Measurements from ENCODE around the gene KRTAP4-8. TPM values are rescaled to one million over a fixed set of nuclear protein-coding genes. Genes with fewer than 3 reads are reported as not detected.

Gene KRTAP4-8
- total and polyA plus RNA-seq, 2 of the 8 experiments (the other 6 are each of a cell fraction or from before 2014, with no cell fraction given): not detected

GRCh38 chr17:41133880-41134735 is 36.2 kb upstream of the KRTAP4-8 start:
- Histone ChIP-seq H2BK120ac (replicated peaks; ENCODE audit: low read depth, low read length) (no peak overlapping the region), H3K9ac (replicated peaks in 1 of 4; ENCODE audit: extremely low read depth in 1 of 4, low read depth in 3 of 4, low read length in 3 of 4) (no peak overlapping the region), H3K27ac (ENCODE audit: low read depth, low read length) (no peak overlapping the region), H4K8ac (ENCODE audit: extremely low read depth, insufficient read depth, low read length) (no peak overlapping the region), H3K36me3 (ENCODE audit: control insufficient read depth in 2 of 4, insufficient read depth in 4 of 4, low read length in 3 of 4) (no peaks in the 10 kb centered on the region), H3K23ac (ENCODE audit: insufficient read length) (no peak overlapping the region), H3K27me3 (replicated peaks in 1 of 4; ENCODE audit: control insufficient read depth in 3 of 4, extremely low read depth in 1 of 4, insufficient read depth in 3 of 4, low read length in 3 of 4) (no peaks in the 10 kb centered on the region), H4K5ac (ENCODE audit: insufficient read length, low read depth, low read length) (no peak overlapping the region), H3K4me2 (ENCODE audit: insufficient read depth in 1 of 2, low read depth in 2 of 2, low read length in 2 of 2) (no peak overlapping the region), H2BK12ac (ENCODE audit: low read depth, low read length) (no peak overlapping the region), H3K23me2 (ENCODE audit: low read depth, low read length) (no peaks in the 10 kb centered on the region), H4K91ac (replicated peaks; ENCODE audit: insufficient read length, low read length) (no peak overlapping the region), H3K79me1 (ENCODE audit: low read depth, low read length) (no peaks in the 10 kb centered on the region), H3K18ac (ENCODE audit: extremely low read depth, low read length) (no peak overlapping the region), H3K4me1 (replicated peaks in 1 of 4; ENCODE audit: control insufficient read depth in 3 of 4, insufficient read depth in 4 of 4, low read length in 3 of 4) (no peaks in the 10 kb centered on the region), H3K4me3 (ENCODE audit: extremely low read depth in 1 of 4, insufficient read depth in 2 of 4, low read depth in 3 of 4, low read length in 4 of 4) (no peak overlapping the region), H2AK5ac (ENCODE audit: low read depth, low read length) (no peak overlapping the region), H2BK5ac (ENCODE audit: low read depth, low read length) (no peak overlapping the region), H2AFZ (ENCODE audit: low read length) (no peak overlapping the region), H3K14ac (ENCODE audit: insufficient read length) (no peak overlapping the region), H2BK20ac (ENCODE audit: low read length) (no peak overlapping the region), H2BK15ac (ENCODE audit: low read length) (no peak overlapping the region), H4K20me1 (replicated peaks in 1 of 2; ENCODE audit: control insufficient read depth in 1 of 2, insufficient read depth in 2 of 2, low read length in 2 of 2) (no peaks in the 10 kb centered on the region), H3K9me3 (ENCODE audit: insufficient read depth in 2 of 2, low read depth in 1 of 2, low read length in 1 of 2) (no peaks in the 10 kb centered on the region), H3K56ac (replicated peaks; ENCODE audit: insufficient read length, low read depth, low read length) (no peak overlapping the region), H3K4ac (replicated peaks; ENCODE audit: insufficient read length, low read depth, low read length) (no peak overlapping the region), H3K79me2 (ENCODE audit: control insufficient read depth in 1 of 2, insufficient read depth in 2 of 2, low read length in 2 of 2) (no peaks in the 10 kb centered on the region)
- DNase-seq (ENCODE audit: low read depth in 1 of 2, low spot score in 2 of 2) (no peak), FAIRE-seq (peak; percentile 68)
- POLR2A ChIA-PET (ENCODE audit: partially characterized antibody): no interaction called here
- 92% methylated on average over 2 of the region's 2 CpGs; no CpG with 5 or more reads in 1 of the 2 experiments for WGBS, 2 experiments (ENCODE audit: extremely low coverage in 1 of 2, insufficient coverage in 1 of 2, insufficient read length in 1 of 2, insufficient replicate concordance in 2 of 2, low coverage in 1 of 2, low lambda C conversion rate in 2 of 2, missing lambda C conversion rate in 1 of 2)
- CTCF ChIA-PET (ENCODE audit: partially characterized antibody): interaction anchor here (0.6 kb wide), 3 partner anchors 24 to 235 kb away, joined by 3 read pairs; no protein-coding TSS in a partner anchor
- TF ChIP-seq SIN3A (conservative IDR thresholded peaks at IDR 0.05 in 1 of 2, IDR thresholded peaks at IDR 0.05 in 1 of 2; ENCODE audit: low read depth in 1 of 2, low read length in 2 of 2) (no peak), TAF7 (optimal IDR thresholded peaks at IDR 0.05; ENCODE audit: borderline replicate concordance, low read depth, low read length) (no peak), JUND (IDR thresholded peaks at IDR 0.05; ENCODE audit: low read length) (no peak), TCF12 (IDR thresholded peaks at IDR 0.05; ENCODE audit: low read depth, low read length) (no peak), TBP (IDR thresholded peaks at IDR 0.05; ENCODE audit: low read depth, low read length) (no peak), CHD2 (IDR thresholded peaks at IDR 0.05; ENCODE audit: low read length) (no peak), NRF1 (IDR thresholded peaks at IDR 0.05; ENCODE audit: low read depth, low read length) (no peak), BCL11A (IDR thresholded peaks at IDR 0.05; ENCODE audit: low read depth in 2 of 2, low read length in 2 of 2) (no peak), SIRT6 (IDR thresholded peaks at IDR 0.05; ENCODE audit: low read length) (no peak)
- TF ChIP-seq, protein P1, sequence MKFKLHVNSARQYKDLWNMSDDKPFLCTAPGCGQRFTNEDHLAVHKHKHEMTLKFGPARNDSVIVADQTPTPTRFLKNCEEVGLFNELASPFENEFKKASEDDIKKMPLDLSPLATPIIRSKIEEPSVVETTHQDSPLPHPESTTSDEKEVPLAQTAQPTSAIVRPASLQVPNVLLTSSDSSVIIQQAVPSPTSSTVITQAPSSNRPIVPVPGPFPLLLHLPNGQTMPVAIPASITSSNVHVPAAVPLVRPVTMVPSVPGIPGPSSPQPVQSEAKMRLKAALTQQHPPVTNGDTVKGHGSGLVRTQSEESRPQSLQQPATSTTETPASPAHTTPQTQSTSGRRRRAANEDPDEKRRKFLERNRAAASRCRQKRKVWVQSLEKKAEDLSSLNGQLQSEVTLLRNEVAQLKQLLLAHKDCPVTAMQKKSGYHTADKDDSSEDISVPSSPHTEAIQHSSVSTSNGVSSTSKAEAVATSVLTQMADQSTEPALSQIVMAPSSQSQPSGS (IDR thresholded peaks at IDR 0.05; ENCODE audit: low read length): no peak
